ENCODE data around the gene JAKMIP2. TPM values are rescaled to one million over a fixed set of nuclear protein-coding genes. Genes with fewer than 3 reads are reported as not detected.

The JAKMIP2 gene
- total RNA-seq, 1 donor from 2014 or later = 4.1 TPM

Other genes with a start within 250 kb of the JAKMIP2 start
- not detected in 2 replicates for gene SPINK1, start 48.9 kb upstream of the JAKMIP2 start, total RNA-seq
- not detected in 2 replicates for gene SCGB3A2, start 96.0 kb upstream of the JAKMIP2 start, total RNA-seq
- not detected in 2 replicates for gene C5orf46, start 123.8 kb upstream of the JAKMIP2 start, total RNA-seq